ENCODE results near the gene KLHL4.
"Not testable (repeated sequence)": the region's sequence is repeated elsewhere in the genome, so short reads cannot be mapped to it uniquely, and the experiment has no call there.

DNA sequence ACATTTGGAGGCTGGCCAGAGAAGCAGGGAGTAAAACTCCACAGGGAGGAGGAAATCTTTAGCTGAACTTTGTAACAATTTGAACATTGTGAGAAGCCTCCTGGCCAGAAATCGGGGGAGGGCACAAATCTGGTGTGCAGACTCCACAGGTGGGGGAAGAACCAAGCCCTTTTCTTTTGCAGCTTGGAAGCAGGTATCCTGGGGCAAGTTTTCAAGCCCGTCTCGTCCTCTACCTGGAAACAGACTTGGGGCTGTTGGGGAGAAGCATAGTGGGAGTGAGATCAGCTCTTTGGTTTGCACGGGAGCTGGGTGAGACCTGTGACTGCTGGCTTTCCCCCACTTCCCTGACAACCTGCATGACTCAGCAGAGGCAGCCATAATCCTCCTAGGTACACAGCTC lies 123.8 kb downstream of the KLHL4 start:
- TF ChIP-seq, protein P1, sequence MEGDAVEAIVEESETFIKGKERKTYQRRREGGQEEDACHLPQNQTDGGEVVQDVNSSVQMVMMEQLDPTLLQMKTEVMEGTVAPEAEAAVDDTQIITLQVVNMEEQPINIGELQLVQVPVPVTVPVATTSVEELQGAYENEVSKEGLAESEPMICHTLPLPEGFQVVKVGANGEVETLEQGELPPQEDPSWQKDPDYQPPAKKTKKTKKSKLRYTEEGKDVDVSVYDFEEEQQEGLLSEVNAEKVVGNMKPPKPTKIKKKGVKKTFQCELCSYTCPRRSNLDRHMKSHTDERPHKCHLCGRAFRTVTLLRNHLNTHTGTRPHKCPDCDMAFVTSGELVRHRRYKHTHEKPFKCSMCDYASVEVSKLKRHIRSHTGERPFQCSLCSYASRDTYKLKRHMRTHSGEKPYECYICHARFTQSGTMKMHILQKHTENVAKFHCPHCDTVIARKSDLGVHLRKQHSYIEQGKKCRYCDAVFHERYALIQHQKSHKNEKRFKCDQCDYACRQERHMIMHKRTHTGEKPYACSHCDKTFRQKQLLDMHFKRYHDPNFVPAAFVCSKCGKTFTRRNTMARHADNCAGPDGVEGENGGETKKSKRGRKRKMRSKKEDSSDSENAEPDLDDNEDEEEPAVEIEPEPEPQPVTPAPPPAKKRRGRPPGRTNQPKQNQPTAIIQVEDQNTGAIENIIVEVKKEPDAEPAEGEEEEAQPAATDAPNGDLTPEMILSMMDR (IDR thresholded peaks at IDR 0.05; ENCODE audit: low read depth, low read length, poor library complexity, severe bottlenecking): not testable (repeated sequence)
- TF ChIP-seq EZH2phosphoT487 (IDR thresholded peaks at IDR 0.05; ENCODE audit: borderline replicate concordance, low read length): not testable (repeated sequence)

Measured in DOHH2 (cell line).